Measurements from ENCODE around the gene SF3B2.

Gene SF3B2

DNA sequence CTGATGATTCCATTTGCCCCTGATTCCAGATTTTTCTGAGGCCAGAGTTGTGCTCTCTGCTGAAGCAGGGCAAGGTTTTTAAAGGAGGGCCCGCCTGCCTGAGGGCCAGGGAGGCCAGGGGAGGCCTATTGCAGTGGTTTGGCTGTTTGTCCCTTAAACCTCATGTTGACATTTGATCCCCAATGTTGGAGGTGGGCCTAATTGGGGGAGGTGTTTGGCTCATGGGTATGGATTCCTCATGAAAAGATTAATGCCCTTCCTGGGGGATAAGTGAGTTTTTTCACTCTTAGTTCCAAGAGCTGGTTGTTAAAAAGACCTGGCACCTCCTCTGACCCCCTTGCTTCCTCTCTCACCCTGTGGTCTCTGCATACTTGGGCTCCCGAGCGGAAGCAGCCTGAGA lies 12.4 kb upstream of the SF3B2 start:
- Histone ChIP-seq H3K4me3 (ENCODE audit: low read length) (no peak overlapping the region), H3K27me3 (ENCODE audit: insufficient read depth, low read length) (no peaks in the 10 kb centered on the region), H3K4me1 (ENCODE audit: insufficient read depth, low read length) (no peaks in the 10 kb centered on the region), H3K36me3 (ENCODE audit: insufficient read depth, low read length) (peaks cover 25% of the 10 kb centered on the region), H3K9me3 (ENCODE audit: insufficient read depth, low read depth, low read length) (no peaks in the 10 kb centered on the region), H3K9ac (ENCODE audit: low read depth, low read length) (no peak overlapping the region), H3K27ac (ENCODE audit: low read depth, low read length) (no peak overlapping the region)
- WGBS = 92% methylated on average over 3 of the region's 3 CpGs

DNA sequence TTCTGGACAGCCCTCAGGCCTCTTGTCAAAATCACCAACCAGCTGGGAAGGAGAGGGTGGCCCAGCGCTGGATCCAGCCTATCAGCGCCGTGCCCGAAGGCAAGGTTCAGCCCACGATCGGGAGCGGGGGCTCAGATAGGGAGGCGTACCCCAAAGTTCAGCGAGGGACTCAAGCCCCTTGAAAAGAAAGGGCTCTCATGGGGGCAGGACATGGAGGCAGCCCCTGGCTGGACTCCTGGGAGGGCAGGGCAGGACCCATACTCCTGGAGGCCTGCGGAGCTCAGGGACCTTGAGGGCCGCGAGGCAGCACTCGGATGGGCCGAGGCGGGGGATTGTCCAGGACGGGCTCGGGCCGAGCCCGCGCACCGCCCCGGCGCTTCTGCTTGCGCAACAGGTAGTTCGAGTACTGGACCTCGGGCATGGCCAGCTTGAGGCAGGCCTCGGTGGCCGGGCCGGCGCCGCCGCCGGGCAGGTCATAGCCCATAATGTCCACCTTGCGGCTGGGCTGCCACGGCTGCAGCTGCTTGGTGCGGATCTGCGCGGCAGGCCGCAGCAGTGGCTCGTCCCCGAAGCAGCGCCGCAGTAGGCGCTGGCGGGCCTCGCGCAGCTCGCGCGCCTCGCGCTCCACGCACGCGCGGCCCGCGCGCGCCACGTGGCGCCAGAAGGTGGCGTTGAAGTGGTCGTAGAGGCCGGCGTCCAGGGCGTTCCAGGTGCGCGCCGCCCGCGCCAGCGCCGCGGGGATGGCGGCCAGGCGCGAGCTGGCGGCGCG lies 9.8 kb upstream of the SF3B2 start:
- Histone ChIP-seq H3K27me3 (ENCODE audit: insufficient read depth, low read length) (no peaks in the 10 kb centered on the region), H3K4me3 (ENCODE audit: low read length) (no peak overlapping the region), H3K9ac (ENCODE audit: low read depth, low read length) (no peak overlapping the region), H3K4me1 (ENCODE audit: insufficient read depth, low read length) (no peaks in the 10 kb centered on the region), H3K9me3 (ENCODE audit: insufficient read depth, low read depth, low read length) (no peaks in the 10 kb centered on the region), H3K27ac (ENCODE audit: low read depth, low read length) (no peak overlapping the region), H3K36me3 (ENCODE audit: insufficient read depth, low read length) (peaks cover 25% of the 10 kb centered on the region)
- WGBS = 96% methylated on average over 81 of the region's 81 CpGs

DNA sequence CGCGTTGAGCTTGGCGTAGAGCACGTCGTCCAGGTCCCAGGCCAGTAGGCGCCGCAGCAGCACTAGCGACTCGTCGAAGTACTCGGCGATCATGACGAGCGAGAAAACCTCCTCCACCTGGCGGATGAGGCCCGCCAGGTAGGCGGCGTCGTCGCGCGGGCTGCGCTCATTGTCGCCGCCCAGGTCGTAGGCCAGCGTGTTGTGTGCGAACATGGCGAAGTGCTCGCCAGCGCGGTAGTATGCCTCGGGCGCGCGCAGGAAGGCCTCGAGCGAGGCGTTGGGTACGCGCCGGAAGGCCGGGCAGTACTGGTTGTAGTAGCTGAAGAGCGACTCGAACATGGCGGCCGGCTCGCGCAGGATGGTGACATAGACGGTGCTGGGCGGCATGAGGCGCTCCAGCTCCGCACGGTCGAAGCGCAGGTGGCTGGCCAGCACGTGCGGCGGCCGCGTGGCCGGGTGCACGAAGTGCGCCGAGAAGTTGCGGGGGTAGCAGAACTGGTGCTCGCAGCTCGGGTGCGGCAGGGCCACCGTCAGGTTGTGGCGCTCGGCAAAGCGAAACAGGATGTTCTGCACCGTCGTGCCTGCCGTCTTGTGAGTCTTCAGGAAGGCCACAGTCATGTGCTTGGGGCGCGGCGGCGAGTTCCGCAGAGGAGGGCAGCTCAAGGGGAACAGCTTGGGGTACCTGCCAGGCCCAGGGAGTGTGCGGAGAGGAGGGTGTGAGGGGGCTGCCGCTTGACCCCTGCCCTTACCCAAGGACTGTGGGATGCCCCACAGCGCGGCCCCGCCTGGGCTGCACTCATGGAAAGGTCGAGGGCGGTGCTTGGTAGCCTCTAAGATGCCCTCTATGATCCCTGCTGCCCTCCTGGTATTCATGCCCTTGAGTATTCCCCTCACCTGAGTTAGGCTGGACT lies 8.9 kb upstream of the SF3B2 start:
- no peaks in the 10 kb centered on the region for H3K27me3 ChIP-seq (ENCODE audit: insufficient read depth, low read length)
- no peak overlapping the region for H3K9ac ChIP-seq (ENCODE audit: low read depth, low read length)
- H3K36me3 ChIP-seq (ENCODE audit: insufficient read depth, low read length) = peaks cover 25% of the 10 kb centered on the region
- H3K27ac ChIP-seq (ENCODE audit: low read depth, low read length) = no peak overlapping the region
- H3K9me3 ChIP-seq (ENCODE audit: insufficient read depth, low read depth, low read length) = no peaks in the 10 kb centered on the region
- 96% methylated on average over 88 of the region's 88 CpGs for WGBS
- H3K4me1 ChIP-seq (ENCODE audit: insufficient read depth, low read length) = 0 out of 2 replicates have a peak, but pooled peaks cover 5% of the 10 kb centered on the region
- H3K4me3 ChIP-seq (ENCODE audit: low read length) = no peak overlapping the region

DNA sequence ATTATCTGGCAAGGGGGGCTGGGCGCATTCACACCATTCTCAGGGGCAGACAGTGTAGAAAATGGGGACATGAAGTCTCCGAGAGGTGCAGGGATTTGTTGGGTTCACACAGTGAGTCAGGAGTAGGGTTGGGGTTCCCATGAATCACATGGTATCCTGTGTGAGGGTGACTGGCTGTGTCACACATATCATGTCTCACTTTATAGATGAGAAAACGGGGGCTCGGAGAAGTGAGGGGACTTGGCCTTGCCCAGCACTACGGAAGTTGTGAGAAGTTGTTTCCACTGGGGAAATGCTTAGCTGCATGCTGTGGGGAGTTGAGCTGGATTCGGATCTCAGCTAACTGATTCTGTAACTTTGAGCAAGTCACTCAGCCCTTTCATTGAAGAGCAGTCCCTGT lies 7.4 kb upstream of the SF3B2 start:
- no peak overlapping the region for H3K4me3 ChIP-seq (ENCODE audit: low read length)
- WGBS = 79% methylated on average over 6 of the region's 6 CpGs

DNA sequence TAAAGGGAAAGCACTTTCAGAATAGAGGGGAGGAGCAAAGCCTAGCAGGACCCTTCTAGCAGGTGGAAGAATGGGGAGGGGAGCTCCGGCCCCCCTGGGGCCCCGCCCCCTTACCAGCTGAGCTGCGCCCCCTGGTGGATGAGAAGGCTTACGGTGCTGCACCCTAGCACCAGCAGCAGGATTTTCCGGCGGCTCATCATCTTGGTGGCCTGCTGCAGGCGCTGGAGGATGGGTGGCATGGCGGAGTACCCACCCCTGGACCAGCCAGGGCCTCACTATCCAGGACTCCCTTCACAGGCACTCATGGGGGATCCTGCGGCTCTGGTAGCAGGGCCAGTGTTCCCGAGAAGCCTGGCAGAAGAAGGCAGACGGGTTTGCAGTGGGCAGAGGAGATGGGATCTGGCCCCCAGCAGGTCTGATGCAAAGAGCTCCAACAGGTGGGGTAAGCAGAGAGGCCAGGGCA lies 7.0 kb upstream of the SF3B2 start:
- H3K9me3 ChIP-seq (ENCODE audit: insufficient read depth, low read depth, low read length) = no peaks in the 10 kb centered on the region
- no peaks in the 10 kb centered on the region for H3K27me3 ChIP-seq (ENCODE audit: insufficient read depth, low read length)
- peaks cover 11% of the 10 kb centered on the region for H3K4me1 ChIP-seq (ENCODE audit: insufficient read depth, low read length)
- no peak overlapping the region for H3K27ac ChIP-seq (ENCODE audit: low read depth, low read length)
- no peak overlapping the region for H3K4me3 ChIP-seq (ENCODE audit: low read length)
- no peak overlapping the region for H3K9ac ChIP-seq (ENCODE audit: low read depth, low read length)
- H3K36me3 ChIP-seq (ENCODE audit: insufficient read depth, low read length) = peaks cover 25% of the 10 kb centered on the region
- 26% methylated on average over 11 of the region's 11 CpGs for WGBS

More for the DNA sequence above, 7.4 kb upstream of the SF3B2 start:
- Histone ChIP-seq H3K36me3 (ENCODE audit: insufficient read depth, low read length) (peaks cover 25% of the 10 kb centered on the region), H3K9ac (ENCODE audit: low read depth, low read length) (no peak overlapping the region), H3K27me3 (ENCODE audit: insufficient read depth, low read length) (no peaks in the 10 kb centered on the region), H3K27ac (ENCODE audit: low read depth, low read length) (no peak overlapping the region), H3K9me3 (ENCODE audit: insufficient read depth, low read depth, low read length) (no peaks in the 10 kb centered on the region), H3K4me1 (ENCODE audit: insufficient read depth, low read length) (peaks cover 11% of the 10 kb centered on the region)

DNA sequence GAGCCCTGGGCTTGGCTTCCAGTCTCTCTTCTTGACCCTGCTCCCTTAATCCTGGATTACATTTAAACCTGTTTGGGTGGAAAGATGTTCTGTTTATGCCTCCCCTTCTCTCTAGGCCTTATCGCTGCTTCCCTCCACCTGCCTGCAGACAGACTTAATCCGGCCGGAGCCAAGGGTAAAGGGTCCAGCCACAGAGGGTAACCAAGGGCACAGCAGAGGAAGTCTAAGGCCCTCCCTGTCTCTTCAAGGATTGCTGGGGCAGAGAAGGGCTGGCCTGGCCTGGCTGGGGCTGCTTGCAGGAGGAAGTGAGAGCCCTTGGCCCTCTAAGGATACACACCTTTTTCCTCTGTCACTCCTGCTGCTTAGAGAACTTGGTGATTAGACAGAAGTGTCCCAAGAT lies 5.3 kb upstream of the SF3B2 start:
- no peak overlapping the region for H3K27ac ChIP-seq (ENCODE audit: low read depth, low read length)
- H3K36me3 ChIP-seq (ENCODE audit: insufficient read depth, low read length) = peaks cover 20% of the 10 kb centered on the region
- no peaks in the 10 kb centered on the region for H3K9me3 ChIP-seq (ENCODE audit: insufficient read depth, low read depth, low read length)
- H3K9ac ChIP-seq (ENCODE audit: low read depth, low read length) = no peak overlapping the region
- H3K4me1 ChIP-seq (ENCODE audit: insufficient read depth, low read length) = peaks cover 22% of the 10 kb centered on the region
- 85% methylated on average over 3 of the region's 3 CpGs for WGBS
- H3K4me3 ChIP-seq (ENCODE audit: low read length) = no peak overlapping the region
- H3K27me3 ChIP-seq (ENCODE audit: insufficient read depth, low read length) = no peaks in the 10 kb centered on the region

DNA sequence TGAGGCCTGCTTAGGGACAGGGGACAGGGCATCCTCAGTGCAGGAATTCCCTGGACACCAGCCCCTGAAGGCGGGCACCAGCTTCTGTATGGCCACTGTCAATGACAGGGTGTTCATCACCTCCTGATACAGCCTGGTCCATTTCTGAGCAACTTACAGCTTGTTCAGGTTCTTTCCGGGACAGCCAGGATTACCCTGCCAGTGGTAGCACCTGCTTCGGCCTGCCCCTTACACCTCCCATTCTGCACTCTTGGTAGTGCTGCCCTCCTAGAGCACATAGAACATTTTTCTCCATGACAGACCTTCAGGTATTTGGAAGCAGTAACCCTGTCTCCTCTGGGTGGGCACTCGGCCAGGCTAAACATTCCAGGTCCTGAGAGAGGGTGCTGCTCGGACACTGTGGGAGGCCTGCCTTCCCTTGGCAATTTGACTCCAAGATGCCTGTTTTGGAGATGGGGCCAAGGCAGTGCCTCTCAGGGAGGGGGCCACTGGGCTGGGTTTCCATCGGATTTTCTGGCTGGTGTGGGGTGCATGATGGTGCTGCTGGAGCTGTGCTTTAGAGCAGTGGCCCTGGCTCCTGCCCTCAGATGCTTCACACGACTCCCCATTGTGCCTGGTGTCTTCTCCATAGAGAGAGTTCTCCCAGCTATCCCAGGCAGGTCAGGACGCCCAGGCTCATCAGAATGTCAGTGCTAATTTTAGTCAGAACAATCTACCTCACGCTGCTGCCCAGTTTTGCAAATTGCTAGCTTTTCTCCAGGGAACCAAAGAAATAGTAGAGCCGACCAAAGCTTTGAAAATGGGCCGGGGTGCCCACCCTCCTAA lies 4.4 kb upstream of the SF3B2 start:
- H3K4me3 ChIP-seq (ENCODE audit: low read length) = peak overlapping the region; percentile 73

DNA sequence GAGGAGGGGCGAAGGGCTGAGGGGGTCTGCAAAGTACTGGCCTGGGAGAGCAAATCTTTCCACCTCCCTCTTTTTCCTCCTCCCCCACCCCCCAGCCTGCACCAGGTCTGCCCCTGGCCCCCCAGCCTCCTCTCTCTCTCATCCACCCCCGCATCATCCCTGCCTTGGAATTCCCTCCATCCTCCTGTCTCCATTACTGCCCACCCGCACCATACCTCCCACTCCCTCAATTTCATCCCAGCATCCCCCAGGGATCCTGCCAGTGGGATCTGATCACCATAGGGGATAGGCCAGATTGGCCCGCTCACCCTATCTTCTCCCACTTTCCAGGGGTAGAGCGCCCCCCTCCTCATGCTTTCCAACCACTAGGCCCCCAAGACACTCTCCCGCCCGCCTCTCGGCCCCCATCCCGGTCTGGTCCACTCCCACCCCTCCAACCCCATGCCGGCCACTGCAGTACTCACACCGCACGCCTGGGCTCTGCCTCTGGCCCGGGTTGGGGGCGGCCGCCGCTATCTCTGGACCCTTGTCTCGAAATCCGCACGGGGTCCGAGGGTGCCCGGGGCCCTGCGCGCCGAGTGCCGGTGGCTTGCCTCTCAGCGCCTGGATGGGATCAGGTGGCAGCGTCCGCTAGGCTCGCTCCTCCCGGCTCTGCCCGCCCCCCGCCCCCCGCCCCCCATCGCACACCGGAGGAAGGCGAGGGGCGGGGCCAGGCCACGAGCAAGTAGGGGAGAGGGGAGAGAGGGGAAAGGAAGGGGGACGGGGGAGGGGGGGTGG lies 3.4 kb upstream of the SF3B2 start, which contains the start of gene GAL3ST3:
Gene GAL3ST3, minus strand, starts transcription at position 615 of the 777 bp plus-strand sequence. CDS start 3,746 bp downstream, outside the sequence.
- Histone ChIP-seq H3K9ac (ENCODE audit: low read depth, low read length) (peak within 1 kb of the TSS; percentile 63), H3K27me3 (ENCODE audit: insufficient read depth, low read length) (no peaks in the 10 kb centered on the region), H3K36me3 (ENCODE audit: insufficient read depth, low read length) (peaks cover 15% of the 10 kb centered on the region), H3K9me3 (ENCODE audit: insufficient read depth, low read depth, low read length) (no peaks in the 10 kb centered on the region), H3K4me3 (ENCODE audit: low read length) (peak within 1 kb of the TSS; percentile 73), H3K27ac (ENCODE audit: low read depth, low read length) (no peak within 1 kb of the TSS), H3K4me1 (ENCODE audit: insufficient read depth, low read length) (peaks cover 25% of the 10 kb centered on the region)
- 1% methylated on average over 30 of the region's 39 CpGs for WGBS

More for the DNA sequence above, 4.4 kb upstream of the SF3B2 start:
- Histone ChIP-seq H3K9ac (ENCODE audit: low read depth, low read length) (0 out of 2 replicates have a peak overlapping the region, but pooled peaks have one; percentile 17), H3K36me3 (ENCODE audit: insufficient read depth, low read length) (peaks cover 15% of the 10 kb centered on the region), H3K4me1 (ENCODE audit: insufficient read depth, low read length) (peaks cover 22% of the 10 kb centered on the region), H3K27me3 (ENCODE audit: insufficient read depth, low read length) (no peaks in the 10 kb centered on the region), H3K9me3 (ENCODE audit: insufficient read depth, low read depth, low read length) (no peaks in the 10 kb centered on the region), H3K27ac (ENCODE audit: low read depth, low read length) (no peak overlapping the region)
- 87% methylated on average over 11 of the region's 11 CpGs for WGBS

DNA sequence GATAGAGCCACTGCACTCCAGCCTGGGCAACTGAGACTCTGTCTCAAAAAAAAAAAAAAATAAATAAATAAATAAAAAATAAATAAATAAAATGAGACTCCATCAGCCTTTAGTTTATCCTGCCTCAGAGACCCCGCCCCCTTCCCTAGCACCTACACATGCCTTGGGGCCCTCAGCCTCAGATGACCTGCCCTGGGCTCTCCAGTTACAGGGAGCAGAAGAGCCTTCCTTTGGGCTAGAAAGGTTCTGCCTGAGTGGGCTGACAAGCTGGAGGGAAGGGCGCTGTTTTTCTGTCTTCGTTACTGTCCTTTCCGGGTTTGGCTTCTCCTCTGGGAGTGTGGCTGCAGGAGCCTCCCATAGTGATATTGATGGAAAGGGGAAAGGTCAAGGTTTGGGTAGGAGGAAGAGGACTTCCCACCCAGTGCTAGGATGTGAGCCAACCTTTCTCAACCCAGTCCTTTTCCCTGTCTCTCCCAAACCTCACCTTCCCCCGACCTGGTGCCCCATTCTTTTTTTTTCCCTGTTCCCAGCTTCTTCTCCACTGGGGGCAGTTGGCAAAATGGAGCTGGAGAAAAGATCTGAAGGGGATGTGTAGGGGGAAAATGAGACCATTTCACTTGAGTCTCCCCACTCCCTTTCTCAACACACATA lies 1.5 kb upstream of the SF3B2 start:
- 78% methylated on average over 5 of the region's 5 CpGs for WGBS
- H3K9me3 ChIP-seq (ENCODE audit: insufficient read depth, low read depth, low read length) = no peaks in the 10 kb centered on the region
- peak overlapping the region; percentile 98 for H3K4me3 ChIP-seq (ENCODE audit: low read length)
- H3K4me1 ChIP-seq (ENCODE audit: insufficient read depth, low read length) = peaks cover 25% of the 10 kb centered on the region
- H3K27me3 ChIP-seq (ENCODE audit: insufficient read depth, low read length) = no peaks in the 10 kb centered on the region
- H3K9ac ChIP-seq (ENCODE audit: low read depth, low read length) = peak overlapping the region; percentile 80; the same call in 1 of the 2 replicates
- H3K36me3 ChIP-seq (ENCODE audit: insufficient read depth, low read length) = peaks cover 23% of the 10 kb centered on the region
- peak overlapping the region; percentile 95 for H3K27ac ChIP-seq (ENCODE audit: low read depth, low read length)

DNA sequence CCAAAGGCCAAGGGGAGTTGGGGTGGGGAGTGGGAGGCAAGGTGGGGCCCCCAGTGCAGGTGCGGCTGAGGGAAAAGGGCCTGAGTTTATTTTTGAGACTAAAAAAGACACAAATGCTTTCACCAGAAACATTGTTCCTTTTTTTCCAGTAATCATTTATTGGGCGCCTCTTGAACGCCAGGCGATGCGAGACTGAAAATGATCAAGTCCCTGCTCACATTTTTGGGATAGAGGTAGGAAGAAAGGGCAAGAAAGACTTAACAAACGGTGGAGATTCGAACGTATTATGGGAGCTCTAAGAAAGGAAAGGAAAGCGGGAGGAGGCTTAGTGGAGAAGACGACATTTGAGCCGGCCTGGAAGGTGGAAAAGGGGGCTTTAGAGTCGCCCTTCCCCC lies 796 bp upstream of the SF3B2 start:
- Histone ChIP-seq H3K4me1 (ENCODE audit: insufficient read depth, low read length) (peaks cover 25% of the 10 kb centered on the region), H3K27me3 (ENCODE audit: insufficient read depth, low read length) (no peaks in the 10 kb centered on the region), H3K9me3 (ENCODE audit: insufficient read depth, low read depth, low read length) (no peaks in the 10 kb centered on the region), H3K4me3 (ENCODE audit: low read length) (peak overlapping the region; percentile 98), H3K27ac (ENCODE audit: low read depth, low read length) (peak overlapping the region; percentile 95), H3K36me3 (ENCODE audit: insufficient read depth, low read length) (peaks cover 29% of the 10 kb centered on the region), H3K9ac (ENCODE audit: low read depth, low read length) (peak overlapping the region; percentile 80)
- 31% methylated on average over 12 of the region's 12 CpGs for WGBS

Data from HUES64 (cell line).